Fibroblast of skin of back (primary cell): ENCODE results near the gene EFR3B.
"Not testable (repeated sequence)": the region's sequence is repeated elsewhere in the genome, so short reads cannot be mapped to it uniquely, and the experiment has no call there.

Experiments used
- DNase-seq: peaks from one replicate; pipeline ENCODE4 v3.0.0-alpha.2; 2013

The EFR3B gene

GRCh38 chr2:25074826-25075225 lies 33.0 kb downstream of the EFR3B start:
- DNase-seq = no peak

DNA sequence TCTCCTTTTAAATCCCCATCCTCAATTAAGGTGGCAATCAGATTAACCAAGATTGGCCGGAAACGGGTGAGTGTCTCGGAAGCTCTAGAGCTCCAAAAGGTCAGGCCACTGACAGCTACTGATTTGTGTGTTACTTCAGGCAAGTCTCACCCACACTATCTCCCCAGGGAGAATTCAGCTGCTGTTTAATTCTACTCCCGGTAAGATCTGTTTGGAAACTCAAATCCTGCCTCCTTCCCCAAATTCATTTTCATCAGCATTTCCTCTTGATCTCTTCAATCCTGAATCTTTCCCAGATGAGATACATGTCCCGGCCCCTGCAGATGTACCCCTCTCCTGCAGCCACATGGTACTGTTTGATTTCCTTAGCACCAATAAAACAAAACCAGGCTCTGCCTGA lies 34.9 kb downstream of the EFR3B start:
- DNase-seq = no peak

GRCh38 chr2:25077789-25078169 lies 35.9 kb downstream of the EFR3B start:
- no peak for DNase-seq

DNA sequence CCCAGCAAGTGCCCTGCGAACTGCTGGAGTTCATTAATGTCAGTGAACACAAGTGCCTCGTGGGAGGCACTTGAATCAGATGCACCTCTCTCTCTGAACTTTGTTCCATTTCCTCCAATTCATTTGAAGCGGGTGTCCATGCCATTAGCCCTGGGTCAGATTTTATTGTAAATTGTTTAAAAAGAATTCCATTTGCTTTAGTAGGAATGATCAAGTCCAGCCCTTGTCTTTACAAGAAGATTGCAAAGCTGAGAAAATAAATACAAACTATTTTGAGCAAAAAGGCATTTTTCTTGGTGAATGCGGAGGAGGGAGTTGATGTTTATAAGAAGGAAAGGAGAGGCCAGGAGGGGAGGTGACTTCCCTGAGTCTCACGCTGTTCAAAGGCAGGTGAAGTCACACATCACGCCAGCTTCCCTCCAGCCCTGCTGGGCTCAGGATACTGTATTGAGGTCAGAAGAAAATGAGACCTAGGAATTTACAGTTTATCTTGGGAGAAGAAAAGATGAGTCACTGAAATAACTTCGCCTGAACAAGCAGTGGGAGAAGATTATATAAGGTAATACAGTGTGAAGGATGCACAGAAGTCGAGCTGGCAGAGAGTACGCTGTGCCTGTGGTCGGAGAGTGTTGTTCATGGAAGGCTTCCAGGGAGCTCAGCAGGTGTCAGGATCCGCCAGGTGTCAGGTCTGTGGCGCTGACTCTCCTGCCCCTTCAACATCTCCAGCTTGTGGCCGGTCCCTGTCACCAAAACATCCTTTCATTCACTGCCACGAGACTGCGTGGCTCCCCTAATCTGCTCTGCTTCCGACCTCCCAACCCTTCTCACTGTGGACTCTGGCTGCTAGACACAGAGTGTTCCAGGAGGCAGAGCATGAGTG lies 36.5 kb downstream of the EFR3B start:
- DNase-seq = peak; percentile 77

GRCh38 chr2:25079050-25079635 lies 37.3 kb downstream of the EFR3B start:
- no peak for DNase-seq

GRCh38 chr2:25081237-25081790 lies 39.4 kb downstream of the EFR3B start:
- DNase-seq = no peak

DNA sequence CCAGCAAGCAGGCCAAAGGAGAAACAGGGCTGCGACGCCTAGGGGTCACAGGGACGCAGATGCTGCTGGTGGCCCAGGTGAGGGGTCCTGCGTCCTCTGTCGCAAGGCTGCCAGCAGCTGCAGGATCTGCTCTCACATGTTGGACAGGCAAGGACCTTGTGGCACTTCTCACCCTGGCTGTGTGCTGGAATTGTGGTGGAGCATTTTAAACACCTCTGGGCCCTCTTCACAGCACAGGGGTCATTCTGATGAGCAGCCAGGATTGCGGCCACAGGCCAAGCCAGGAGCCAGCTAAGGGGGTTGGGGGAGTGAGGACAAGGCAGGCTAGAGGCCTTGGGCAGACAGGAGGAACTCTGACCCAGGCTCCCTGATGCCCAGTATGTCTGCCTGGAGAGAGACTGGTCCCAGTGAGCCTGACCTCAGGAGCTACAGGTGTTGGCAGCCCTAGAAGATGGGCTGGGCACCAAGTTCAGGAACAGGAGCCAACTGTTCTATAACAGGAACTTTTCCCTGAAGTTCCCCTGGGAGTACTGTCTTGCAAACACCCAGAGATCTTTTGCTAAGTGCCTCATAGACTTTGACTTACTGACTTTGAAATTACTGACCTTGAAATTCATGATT lies 40.2 kb downstream of the EFR3B start:
- DNase-seq = no peak

DNA sequence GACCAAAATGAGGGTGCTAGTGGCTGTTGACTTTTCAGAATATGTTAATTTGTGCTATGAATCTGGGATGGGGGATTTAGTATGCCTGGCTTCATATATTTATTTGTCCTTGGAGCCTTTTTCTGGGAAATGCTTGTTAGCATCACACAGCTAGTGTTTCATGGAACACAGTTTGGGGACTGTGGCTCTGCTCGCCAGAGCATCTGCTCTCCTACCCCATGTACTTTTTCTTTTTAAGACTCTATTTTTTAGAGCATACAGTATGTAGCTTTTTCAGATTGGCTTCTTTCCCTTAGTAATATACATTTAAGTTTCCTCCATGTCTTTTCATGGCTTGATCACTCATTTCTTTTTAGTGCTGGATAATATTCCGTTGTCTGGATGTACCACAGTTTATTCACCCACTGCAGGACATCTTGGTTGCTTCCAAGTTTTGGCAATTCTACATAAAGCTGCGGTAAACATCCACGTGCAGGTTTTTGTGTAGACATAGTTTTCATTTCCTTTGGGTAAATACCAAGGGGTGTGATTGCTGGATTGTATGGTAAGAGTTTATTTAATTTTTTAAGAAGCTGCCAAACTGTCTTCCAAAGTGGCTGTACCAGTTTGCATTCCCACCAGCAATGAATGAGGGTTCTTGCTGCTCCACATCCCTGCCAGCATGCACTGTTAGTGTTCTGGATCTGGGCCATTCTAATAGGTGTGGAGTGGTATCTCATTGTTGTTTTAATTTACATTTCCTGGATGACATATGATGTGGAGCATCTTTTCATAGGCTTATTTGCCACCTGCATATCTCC lies 44.1 kb downstream of the EFR3B start:
- no peak for DNase-seq

GRCh38 chr2:25088817-25089516 lies 47.1 kb downstream of the EFR3B start:
- no peak for DNase-seq

DNA sequence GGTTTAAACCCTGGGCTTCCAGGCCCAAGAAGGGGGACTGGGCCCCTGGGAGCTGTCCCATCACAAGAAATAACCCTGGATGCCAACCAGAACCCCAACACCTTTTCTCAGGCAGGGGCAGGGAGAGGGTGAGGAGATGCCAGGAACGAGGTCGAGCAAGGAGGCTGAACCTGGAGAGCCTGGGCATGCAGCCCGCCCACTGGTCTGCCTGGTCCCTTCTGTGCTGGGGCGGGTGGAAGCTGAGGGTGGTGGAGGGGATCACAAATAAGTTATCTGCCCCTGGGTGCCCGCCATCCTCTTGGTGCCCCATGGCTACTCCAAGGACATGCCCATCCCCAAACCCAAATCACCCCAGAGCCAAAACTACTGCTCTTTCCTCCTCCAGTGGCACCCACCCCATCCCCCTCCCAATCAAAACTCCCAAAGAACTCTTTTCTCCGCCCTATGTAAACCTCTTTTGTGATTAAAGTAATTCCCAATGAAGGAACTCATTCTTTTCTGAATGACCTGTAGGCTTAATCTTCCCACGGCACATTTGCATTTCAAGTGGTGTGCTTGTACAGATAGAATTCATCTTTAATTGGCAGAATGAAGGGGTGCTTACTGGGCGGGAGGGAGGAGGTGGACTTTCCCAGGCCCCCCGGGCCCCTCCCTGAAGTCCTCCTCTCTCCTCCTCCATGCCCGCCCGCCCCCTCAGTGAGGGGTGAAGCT lies 47.9 kb downstream of the EFR3B start:
- no peak for DNase-seq

GRCh38 chr2:25090801-25091200 lies 48.9 kb downstream of the EFR3B start:
- DNase-seq = no peak

DNA sequence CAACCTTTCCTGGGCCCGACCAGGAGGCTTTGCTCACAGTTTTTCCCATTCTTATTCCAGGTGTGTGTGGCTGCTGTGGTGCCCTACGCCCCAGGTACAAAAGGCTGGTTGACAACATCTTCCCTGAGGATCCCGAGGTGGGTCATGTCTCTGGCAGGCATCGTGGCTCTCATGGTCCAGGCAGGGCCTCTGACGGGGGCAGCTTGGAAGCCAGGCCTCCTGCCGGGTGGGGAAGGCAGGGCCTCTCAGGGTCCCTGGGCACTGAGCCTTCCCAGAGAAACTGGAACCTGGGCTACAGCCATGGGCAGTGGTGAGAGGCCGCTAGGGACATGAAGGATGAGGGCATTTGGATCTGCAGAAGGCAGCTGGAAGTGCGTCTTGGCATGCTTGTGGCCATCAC lies 49.4 kb downstream of the EFR3B start:
- no peak for DNase-seq

DNA sequence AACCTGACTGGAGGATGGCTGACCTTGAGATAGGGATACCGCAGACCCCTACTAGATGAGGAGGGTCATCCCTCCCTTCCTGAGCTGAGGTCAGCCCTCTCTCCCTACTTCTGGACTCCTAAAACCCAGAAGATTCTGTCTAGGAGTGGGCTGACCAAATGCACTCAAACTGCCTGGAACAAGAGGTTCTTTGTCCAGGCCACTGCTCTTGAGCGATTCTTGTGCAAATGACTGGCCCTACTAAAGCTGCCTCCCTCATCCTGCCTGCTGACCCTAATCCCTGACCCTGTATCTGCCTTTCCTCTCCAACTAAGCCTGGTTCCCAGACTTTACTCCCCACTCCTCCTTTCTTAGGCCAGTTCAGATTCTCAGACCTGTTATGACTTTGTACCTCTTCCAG lies 56.2 kb downstream of the EFR3B start:
- no peak for DNase-seq

DNA sequence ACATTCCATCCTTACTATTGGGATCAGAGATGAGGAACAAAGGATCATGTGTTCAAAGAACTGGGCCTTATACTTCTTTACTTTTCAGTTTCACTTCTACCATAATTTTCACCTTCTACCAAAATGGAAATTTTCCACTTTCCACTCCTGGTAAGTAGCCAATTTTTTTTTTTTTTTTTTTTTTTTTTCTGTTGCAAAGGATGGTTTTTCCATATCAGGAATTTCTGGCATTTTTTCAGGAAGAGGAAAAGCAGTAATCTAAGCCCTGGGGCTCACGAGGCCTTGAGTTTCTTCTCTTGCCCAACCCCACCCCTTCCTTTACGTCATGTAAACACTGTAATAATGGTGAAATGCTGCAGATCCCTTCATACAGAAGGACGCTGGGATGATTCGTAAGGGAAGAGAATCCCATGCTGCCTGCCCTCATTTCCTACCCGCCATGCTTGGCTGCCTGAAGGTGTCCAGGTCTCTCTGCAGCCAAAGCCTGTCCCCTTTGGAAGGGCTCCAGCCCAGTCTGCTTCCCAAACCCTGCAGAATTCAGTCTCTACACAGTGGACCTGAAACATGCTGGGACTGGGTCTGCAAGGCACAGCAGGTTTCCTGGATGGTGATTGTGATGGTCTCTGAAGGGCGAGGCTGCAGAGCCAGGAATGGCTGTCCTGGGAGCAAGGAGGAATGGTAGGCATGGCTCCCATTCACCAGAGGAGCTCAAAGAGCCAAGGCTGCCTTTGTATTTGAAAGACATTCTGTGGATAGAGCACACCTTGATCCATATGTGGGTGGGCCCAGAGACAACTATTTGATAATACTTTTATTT lies 57.0 kb downstream of the EFR3B start:
- DNase-seq = peak; percentile 8

GRCh38 chr2:25102352-25102751 lies 60.5 kb downstream of the EFR3B start:
- DNase-seq = not testable (repeated sequence)

DNA sequence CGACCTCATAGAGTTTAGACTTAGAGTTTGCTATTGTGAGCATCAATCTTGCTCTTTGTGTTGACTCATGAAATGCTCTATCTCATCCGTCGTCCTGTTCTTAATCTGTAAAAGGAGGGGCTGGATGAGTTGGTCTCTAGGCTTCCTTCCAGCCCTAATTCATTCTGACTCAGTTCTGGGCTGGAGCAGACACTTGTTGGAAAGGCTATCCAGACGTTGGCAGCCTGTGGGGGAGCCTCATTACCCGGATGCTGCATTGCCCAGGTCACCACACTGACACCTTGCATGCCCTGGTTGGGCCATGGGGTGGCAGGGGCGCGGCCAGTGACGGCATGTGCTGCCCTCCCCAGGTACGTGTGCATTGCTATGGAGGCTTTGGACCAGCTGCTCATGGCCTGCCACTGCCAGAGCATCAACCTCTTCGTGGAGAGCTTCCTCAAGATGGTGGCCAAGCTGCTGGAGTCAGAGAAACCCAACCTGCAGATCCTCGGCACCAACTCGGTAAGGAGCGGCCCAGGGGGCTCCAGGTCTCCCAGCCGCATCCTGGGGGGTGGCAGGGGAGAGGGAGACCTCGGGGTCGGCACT lies 61.5 kb downstream of the EFR3B start:
- peak; percentile 81 for DNase-seq

- no peak for DNase-seq
Measured at GRCh38 chr2:25104736-25105135, 62.9 kb downstream of the EFR3B start.

GRCh38 chr2:25105336-25106085 lies 63.6 kb downstream of the EFR3B start:
- peak; percentile 80 for DNase-seq

GRCh38 chr2:25109822-25110221 lies 67.9 kb downstream of the EFR3B start:
- no peak for DNase-seq
